Right lobe of liver (tissue), 4 donors: Measurements from ENCODE around the gene DENR.

Experiments
- CTCF ChIP-seq, 4 donors: fragments of 200-600 bp in 3 of 4; fragments of 450-650 bp in 1 of 4; IDR thresholded peaks; one replicate each; pipeline versions ENCODE4 v1.5.1 to v1.8.0; 2016 to 2022; ENCODE audit warnings: antibody characterized with exemption in 4 of 4, mild to moderate bottlenecking in 2 of 4
- POLR2A ChIP-seq: fragments of 450-650 bp; IDR thresholded peaks from one replicate; pipeline ENCODE4 v1.6.1; 2017; ENCODE audit warnings: antibody characterized with exemption, mild to moderate bottlenecking
- donor health status: DM: no; HTN: no; CAD: no.
- donor health status: DM: no; HTN: no; CAD: no.
- donor health status: DM: no; HTN: yes; CAD: no.

- no peak for TF ChIP-seq CTCF (IDR thresholded peaks at IDR 0.05)
- no peak for TF ChIP-seq POLR2A
Observed at GRCh38 chr12:122738571-122738970, 14.1 kb upstream of the DENR start.
